ENCODE results near the gene MTSS2. TPM values are rescaled to one million over a fixed set of nuclear protein-coding genes. Genes with fewer than 3 reads are reported as not detected.

Gene MTSS2
- total and polyA plus RNA-seq, 2 donors from 2014 or later: 19.2 to 33.0 TPM

GRCh38 chr16:70711211-70712031, 25.6 kb upstream of the MTSS2 start:
- no peak overlapping the region for H3K27ac ChIP-seq (ENCODE audit: low read depth in 2 of 2, low read length in 2 of 2)
- intact Hi-C loops (cut with DNase I): no loop called here
- no peak for FAIRE-seq

GRCh38 chr16:70710422-70711210, 24.8 kb upstream of the MTSS2 start:
- H3K27me3 ChIP-seq (ENCODE audit: control insufficient read depth, insufficient read depth, low read length): no peaks in the 10 kb centered on the region
- H3K36me3 ChIP-seq (ENCODE audit: control insufficient read depth in 2 of 3, insufficient read depth in 3 of 3, low read length in 3 of 3): no peaks in the 10 kb centered on the region
- H3K9me3 ChIP-seq (ENCODE audit: control insufficient read depth in 2 of 3, insufficient read depth in 1 of 3, low read length in 3 of 3): no peaks in the 10 kb centered on the region
- DNase-seq (peak in 1 of 5 donors; percentile 52), FAIRE-seq (no peak)
- no peak for TF ChIP-seq CTCF (IDR thresholded peaks at IDR 0.05; ENCODE audit: borderline replicate concordance, extremely low read depth, insufficient read depth)
- peaks cover 12 to 73% (median 56%) of the 10 kb centered on the region in 3 donors for H3K4me1 ChIP-seq (ENCODE audit: control insufficient read depth in 2 of 3, insufficient read depth in 2 of 3, low read depth in 1 of 3, low read length in 3 of 3)
- peak overlapping the region in 1 of 3 donors; percentile 53 for H3K9ac ChIP-seq (ENCODE audit: low read length in 3 of 3)
- intact Hi-C loops (cut with DNase I): no loop called here
- peak overlapping the region; percentile 87 to 91 for H3K27ac ChIP-seq (ENCODE audit: low read depth in 2 of 2, low read length in 2 of 2)
- H3K4me3 ChIP-seq (ENCODE audit: low read length in 3 of 3): no peak overlapping the region

More at GRCh38 chr16:70711211-70712031, 25.6 kb upstream of the MTSS2 start:
- TF ChIP-seq CTCF (IDR thresholded peaks at IDR 0.05; ENCODE audit: borderline replicate concordance, extremely low read depth, insufficient read depth): no peak
- no peaks in the 10 kb centered on the region for H3K27me3 ChIP-seq (ENCODE audit: control insufficient read depth, insufficient read depth, low read length)
- peak in 1 of 5 donors; percentile 33 for DNase-seq
- H3K4me3 ChIP-seq (ENCODE audit: low read length in 3 of 3): no peak overlapping the region
- H3K9me3 ChIP-seq (ENCODE audit: control insufficient read depth in 2 of 3, insufficient read depth in 1 of 3, low read length in 3 of 3): no peaks in the 10 kb centered on the region
- H3K36me3 ChIP-seq (ENCODE audit: control insufficient read depth in 2 of 3, insufficient read depth in 3 of 3, low read length in 3 of 3): no peaks in the 10 kb centered on the region
- no peak overlapping the region for H3K9ac ChIP-seq (ENCODE audit: low read length in 3 of 3)
- H3K4me1 ChIP-seq (ENCODE audit: control insufficient read depth in 2 of 3, insufficient read depth in 2 of 3, low read depth in 1 of 3, low read length in 3 of 3): peaks cover 12 to 80% (median 57%) of the 10 kb centered on the region in 3 donors

- Histone ChIP-seq H3K4me3 (ENCODE audit: low read length in 3 of 3) (no peak overlapping the region), H3K9ac (ENCODE audit: low read length in 3 of 3) (peak overlapping the region in 1 of 3 donors; percentile 53), H3K9me3 (ENCODE audit: control insufficient read depth in 2 of 3, insufficient read depth in 1 of 3, low read length in 3 of 3) (no peaks in the 10 kb centered on the region), H3K27ac (ENCODE audit: low read depth in 2 of 2, low read length in 2 of 2) (peak overlapping the region; percentile 87 to 91), H3K36me3 (ENCODE audit: control insufficient read depth in 2 of 3, insufficient read depth in 3 of 3, low read length in 3 of 3) (no peaks in the 10 kb centered on the region), H3K27me3 (ENCODE audit: control insufficient read depth, insufficient read depth, low read length) (no peaks in the 10 kb centered on the region), H3K4me1 (ENCODE audit: control insufficient read depth in 2 of 3, insufficient read depth in 2 of 3, low read depth in 1 of 3, low read length in 3 of 3) (peaks cover 11 to 67% (median 49%) of the 10 kb centered on the region in 3 donors)
- FAIRE-seq (no peak), DNase-seq (peak in 1 of 5 donors; percentile 43)
- no peak for TF ChIP-seq CTCF (IDR thresholded peaks at IDR 0.05; ENCODE audit: borderline replicate concordance, extremely low read depth, insufficient read depth)
- intact Hi-C loops (cut with DNase I): no loop called here
Observed at GRCh38 chr16:70709942-70710341, 24.1 kb upstream of the MTSS2 start.

Measured in kidney (tissue), 14 donors.